Dendritic cell treated with granulocyte-macrophage colony-stimulating factor and Interleukin-4, amounts not matched to agents 40 ng/mL and 50 ng/mL, for 4 days (primary cell): ENCODE data around the gene HOXA5.

Experiments
- H3K27ac Mint-ChIP-seq: one replicate; pipeline ENCODE4 v1.8.0; 2022; ENCODE audit warnings: mild to moderate bottlenecking, mixed read lengths
- H3K27me3 Mint-ChIP-seq: one replicate; pipeline ENCODE4 v1.8.0; 2022; ENCODE audit warnings: mild to moderate bottlenecking, mixed read lengths
- H3K36me3 Mint-ChIP-seq: one replicate; pipeline ENCODE4 v1.8.0; 2022; ENCODE audit warnings: low read depth, mixed read lengths
- H3K4me1 Mint-ChIP-seq: one replicate; pipeline ENCODE4 v1.8.0; 2022; ENCODE audit warnings: low read depth, mixed read lengths
- H3K4me3 Mint-ChIP-seq: one replicate; pipeline ENCODE4 v1.8.0; 2022; ENCODE audit warnings: mild to moderate bottlenecking, moderate library complexity, mixed read lengths
- H3K9me3 Mint-ChIP-seq: one replicate; pipeline ENCODE4 v1.8.0; 2022; ENCODE audit warnings: mixed read lengths
- intact Hi-C: fragments of 100-400 bp; cut with micrococcal nuclease; formaldehyde crosslinking; loops from one replicate; pipeline ENCODE4 v1.15.0; 2022

HOXA5 gene

GRCh38 chr7:27091941-27092818 lies 51.3 kb downstream of the HOXA5 start:
- H3K9me3 Mint-ChIP-seq: no peaks in the 10 kb centered on the region
- H3K27ac Mint-ChIP-seq: no peak overlapping the region
- H3K4me1 Mint-ChIP-seq: peaks cover 37% of the 10 kb centered on the region
- peaks cover 86% of the 10 kb centered on the region for H3K27me3 Mint-ChIP-seq
- intact Hi-C loops: loop anchor here (10.0 kb wide), 2 partner anchors 63 to 1227 kb away; partner anchors contain the start of genes HOXA3 and HOXA7
- peaks cover 15% of the 10 kb centered on the region for H3K36me3 Mint-ChIP-seq
- no peak overlapping the region for H3K4me3 Mint-ChIP-seq

GRCh38 chr7:27091105-27091504 lies 52.4 kb downstream of the HOXA5 start:
- Mint-ChIP-seq H3K27ac (no peak overlapping the region), H3K9me3 (no peaks in the 10 kb centered on the region), H3K27me3 (peaks cover 90% of the 10 kb centered on the region), H3K4me1 (peaks cover 32% of the 10 kb centered on the region), H3K36me3 (peaks cover 4% of the 10 kb centered on the region), H3K4me3 (no peak overlapping the region)
- intact Hi-C loops: loop anchor here (10.0 kb wide), 2 partner anchors 64 to 1226 kb away; partner anchors contain the start of genes HOXA3 and HOXA7
